Endothelial cell of umbilical vein (primary cell): Measurements from ENCODE around the gene NR1H4. TPM values are rescaled to one million over a fixed set of nuclear protein-coding genes. Genes with fewer than 3 reads are reported as not detected.

ENCODE experiments used
- BruUV-seq: library from RNA; stranded (reverse); fragments of 400-500 nt; replicated peaks from 2 replicates; lab custom pipeline; 2021; lab: Mats Ljungman, UMichigan
- CTCF ChIA-PET: fragments of 300-600, 350-600 bp; sonication (Branson Sonifier 250); formaldehyde crosslinking; loops from one replicate; lab custom pipeline; 2021; ENCODE audit warnings: antibody characterized with exemption, inconsistent platforms; lab: Charles Lee
- POLR2A ChIA-PET: fragments of 300-600, 350-600 bp; sonication (Branson Sonifier 250); formaldehyde crosslinking; loops from one replicate; lab custom pipeline; 2021; ENCODE audit warnings: antibody characterized with exemption, inconsistent platforms; lab: Charles Lee
- DNase-seq: peaks from one replicate; pipeline ENCODE4 v3.0.0-alpha.2; 2011; ENCODE audit warnings: low read depth, low spot score
- FAIRE-seq: peaks from 2 replicates; lab custom pipeline; 2011; peaks lifted over from hg19 to GRCh38; lab: Jason Lieb, UNC
- H2AFZ ChIP-seq: 2 replicates; pipeline ENCODE4 v1.6.0; 2012; ENCODE audit warnings: low read depth, low read length, control low read depth, inconsistent platforms
- H3K27ac ChIP-seq: 2 replicates; pipeline ENCODE4 v1.5.1; 2011; ENCODE audit warnings: low read depth, mild to moderate bottlenecking, control low read depth, low read length, moderate library complexity; ENCODE audit not compliant: insufficient read depth
- H3K27me3 ChIP-seq, 2 experiments: 2 replicates each; pipeline versions ENCODE4 v1.6.0 to v1.6.1; 2011; ENCODE audit warnings: low read length in 2 of 2, mixed read lengths in 1 of 2; ENCODE audit not compliant: control insufficient read depth in 2 of 2, insufficient read depth in 2 of 2
- H3K36me3 ChIP-seq, 2 experiments: 2 replicates in 1 of 2; 3 replicates in 1 of 2; pipeline ENCODE4 v1.5.1; 2011; ENCODE audit warnings: low read length in 2 of 2, mild to moderate bottlenecking in 1 of 2, moderate library complexity in 1 of 2; ENCODE audit not compliant: control insufficient read depth in 2 of 2, insufficient read depth in 2 of 2; ENCODE audit errors: extremely low read depth in 1 of 2
- H3K4me1 ChIP-seq: 3 replicates; pipeline ENCODE4 v1.5.1; 2011; ENCODE audit warnings: mild to moderate bottlenecking, low read length; ENCODE audit not compliant: control insufficient read depth, insufficient read depth; ENCODE audit errors: extremely low read depth
- H3K4me2 ChIP-seq: 2 replicates; pipeline ENCODE4 v1.6.1; 2011; ENCODE audit warnings: low read length, control low read depth, mixed read lengths; ENCODE audit not compliant: insufficient read depth
- H3K4me3 ChIP-seq, 3 experiments: fragments of 200-600 bp in 1 of 3; sonication (generic), shearing (Covaris generic) in 1 of 3; replicated peaks in 1 of 3; 2 replicates each; pipeline ENCODE4 v1.5.1; 2011 to 2016; ENCODE audit warnings: control low read depth in 3 of 3, low read length in 3 of 3, mild to moderate bottlenecking in 2 of 3, inconsistent platforms in 1 of 3, low read depth in 1 of 3, moderate library complexity in 1 of 3; ENCODE audit not compliant: insufficient read depth in 1 of 3
- H3K79me2 ChIP-seq: 2 replicates; pipeline ENCODE4 v1.6.0; 2012; ENCODE audit warnings: low read length, inconsistent platforms; ENCODE audit not compliant: control insufficient read depth, insufficient read depth
- H3K9ac ChIP-seq: replicated peaks from 2 replicates; pipeline ENCODE3; 2011; ENCODE audit warnings: low read length, control low read depth; ENCODE audit not compliant: insufficient read depth; ENCODE audit errors: extremely low read depth
- H3K9me1 ChIP-seq: replicated peaks from 3 replicates; pipeline ENCODE4 v1.6.0; 2011; ENCODE audit warnings: mild to moderate bottlenecking, low read length; ENCODE audit not compliant: control insufficient read depth, insufficient read depth; ENCODE audit errors: extremely low read depth
- H3K9me3 ChIP-seq: replicated peaks from 2 replicates; pipeline ENCODE4 v1.5.1; 2012; ENCODE audit warnings: low read length, inconsistent platforms; ENCODE audit not compliant: control insufficient read depth, insufficient read depth
- H4K20me1 ChIP-seq: replicated peaks from 2 replicates; pipeline ENCODE3; 2011; ENCODE audit warnings: mild to moderate bottlenecking, low read length; ENCODE audit not compliant: control insufficient read depth, insufficient read depth; ENCODE audit errors: extremely low read depth
- EZH2 ChIP-seq: IDR thresholded peaks from 2 replicates; pipeline ENCODE4 v1.6.1; 2012; ENCODE audit warnings: borderline replicate concordance, low read depth, mild to moderate bottlenecking, moderate library complexity, low read length, inconsistent platforms; ENCODE audit not compliant: severe bottlenecking
- GATA2 ChIP-seq: IDR thresholded peaks from 2 replicates; pipeline ENCODE4 v1.7.0; 2011; ENCODE audit warnings: low read depth, mild to moderate bottlenecking, moderate library complexity, mixed read lengths, low read length; ENCODE audit not compliant: insufficient read length, insufficient read depth
- JUN ChIP-seq: IDR thresholded peaks from 2 replicates; pipeline ENCODE4 v1.6.1; 2011; ENCODE audit warnings: borderline replicate concordance, low read depth; ENCODE audit not compliant: insufficient read length, insufficient read depth
- MAX ChIP-seq: IDR thresholded peaks from 2 replicates; pipeline ENCODE4 v1.6.1; 2011; ENCODE audit not compliant: insufficient read depth, insufficient read length
- POLR2AphosphoS5 ChIP-seq: IDR thresholded peaks from 2 replicates; pipeline ENCODE4 v1.6.1; 2012; ENCODE audit warnings: low read depth, mild to moderate bottlenecking, control low read depth, low read length, moderate library complexity; ENCODE audit not compliant: insufficient read depth
- dilution Hi-C: fragments of 300-500 bp; cut with MboI; formaldehyde crosslinking; loops from one replicate; pipeline ENCODE4 v1.15.0; 2019; ENCODE audit warnings: low sequenced_read_pairs; ENCODE audit not compliant: extremely low pct_ligation_motif_present
- intact Hi-C: fragments of 100-400 bp; cut with micrococcal nuclease; formaldehyde crosslinking; loops from one replicate; pipeline ENCODE4 v1.10.0; 2022
- polyA plus RNA-seq, 4 experiments: library from polyadenylated mRNA; depleted of rRNA in 3 of 4; stranded (reverse) in 3 of 4; unstranded in 1 of 4; fragments of >200 nt; gene quantifications; 2 replicates each; pipeline versions ENCODE4 v1.2.1 to v1.2.3, GENCODE V29; 2011 to 2012; ENCODE audit warnings: missing spikeins in 1 of 4
- total RNA-seq: library from RNA; stranded (reverse); gene quantifications from 2 replicates; pipeline ENCODE4 v1.2.3, GENCODE V29; 2021
- TF ChIP-seq, protein P1 (sequence below), 2 donors: IDR thresholded peaks; 1 replicate in 1 of 2; 2 replicates in 1 of 2; pipeline ENCODE4 v1.5.1; 2011; ENCODE audit warnings: low read length in 2 of 2, mild to moderate bottlenecking in 2 of 2, moderate library complexity in 2 of 2, control low read depth in 1 of 2, inconsistent platforms in 1 of 2, low read depth in 1 of 2; ENCODE audit not compliant: insufficient read depth in 1 of 2; ENCODE audit errors: extremely low read depth in 1 of 2

The NR1H4 gene
- total and polyA plus RNA-seq, 2 donors (not counting 3 experiments of a cell fraction or from before 2014, with no cell fraction given): not detected

- dilution Hi-C loops: no loop called here
- Histone ChIP-seq H3K36me3 (no peaks in the 10 kb centered on the region), H3K9me1 (no peaks in the 10 kb centered on the region), H3K9me3 (no peaks in the 10 kb centered on the region), H3K4me1 (no peaks in the 10 kb centered on the region), H3K79me2 (no peaks in the 10 kb centered on the region), H3K4me3 (no peak overlapping the region), H3K27me3 (no peaks in the 10 kb centered on the region), H2AFZ (no peak overlapping the region), H3K27ac (no peak overlapping the region), H3K4me2 (no peak overlapping the region), H4K20me1 (no peaks in the 10 kb centered on the region), H3K9ac (no peak overlapping the region)
- TF ChIP-seq JUN (no peak), EZH2 (no peak), POLR2AphosphoS5 (no peak), GATA2 (no peak), MAX (no peak)
- TF ChIP-seq, protein P1, sequence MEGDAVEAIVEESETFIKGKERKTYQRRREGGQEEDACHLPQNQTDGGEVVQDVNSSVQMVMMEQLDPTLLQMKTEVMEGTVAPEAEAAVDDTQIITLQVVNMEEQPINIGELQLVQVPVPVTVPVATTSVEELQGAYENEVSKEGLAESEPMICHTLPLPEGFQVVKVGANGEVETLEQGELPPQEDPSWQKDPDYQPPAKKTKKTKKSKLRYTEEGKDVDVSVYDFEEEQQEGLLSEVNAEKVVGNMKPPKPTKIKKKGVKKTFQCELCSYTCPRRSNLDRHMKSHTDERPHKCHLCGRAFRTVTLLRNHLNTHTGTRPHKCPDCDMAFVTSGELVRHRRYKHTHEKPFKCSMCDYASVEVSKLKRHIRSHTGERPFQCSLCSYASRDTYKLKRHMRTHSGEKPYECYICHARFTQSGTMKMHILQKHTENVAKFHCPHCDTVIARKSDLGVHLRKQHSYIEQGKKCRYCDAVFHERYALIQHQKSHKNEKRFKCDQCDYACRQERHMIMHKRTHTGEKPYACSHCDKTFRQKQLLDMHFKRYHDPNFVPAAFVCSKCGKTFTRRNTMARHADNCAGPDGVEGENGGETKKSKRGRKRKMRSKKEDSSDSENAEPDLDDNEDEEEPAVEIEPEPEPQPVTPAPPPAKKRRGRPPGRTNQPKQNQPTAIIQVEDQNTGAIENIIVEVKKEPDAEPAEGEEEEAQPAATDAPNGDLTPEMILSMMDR (IDR thresholded peaks at IDR 0.05; ENCODE audit: extremely low read depth in 1 of 2, insufficient read depth in 1 of 2, low read depth in 1 of 2, low read length in 2 of 2): no peak
- DNase-seq (no peak), FAIRE-seq (no peak)
- BruUV-seq: no TSS peak
- POLR2A ChIA-PET: no interaction called here
- CTCF ChIA-PET: interaction anchor here (1.1 to 1.4 kb wide), 3 partner anchors 12 to 71 kb away, joined by 3 to 4 read pairs (median 4); no protein-coding TSS in a partner anchor
- intact Hi-C loops: no loop called here
Measured at GRCh38 chr12:100476013-100476751, 2.5 kb downstream of the NR1H4 start.
